Choroid plexus epithelial cell (primary cell): Measurements from ENCODE around the gene CAPN12.

ENCODE experiments used
- DNase-seq: peaks from one replicate; pipeline ENCODE4 v3.0.0-alpha.2; 2010; ENCODE audit warnings: low read depth
- H3K4me3 ChIP-seq: 2 replicates; pipeline ENCODE4 v1.5.1; 2011; ENCODE audit warnings: low read depth, mild to moderate bottlenecking, control low read depth, low read length, moderate library complexity
- CTCF ChIP-seq: conservative IDR thresholded peaks from 2 replicates; pipeline ENCODE4 v1.5.1; 2011; ENCODE audit warnings: low read depth, mild to moderate bottlenecking, control low read depth, inconsistent platforms, low read length, moderate library complexity

The CAPN12 gene

GRCh38 chr19:38728752-38729541 lies 15.3 kb downstream of the CAPN12 start:
- DNase-seq: no peak

GRCh38 chr19:38727868-38728660 lies 16.2 kb downstream of the CAPN12 start:
- no peak for TF ChIP-seq CTCF
- H3K4me3 ChIP-seq: no peak overlapping the region
- peak; percentile 63 for DNase-seq

More at GRCh38 chr19:38728752-38729541, 15.3 kb downstream of the CAPN12 start:
- H3K4me3 ChIP-seq: no peak overlapping the region
- no peak for TF ChIP-seq CTCF

GRCh38 chr19:38727306-38727867 lies 16.9 kb downstream of the CAPN12 start:
- TF ChIP-seq CTCF: no peak
- DNase-seq: no peak
- H3K4me3 ChIP-seq: no peak overlapping the region

- no peak for TF ChIP-seq CTCF
- H3K4me3 ChIP-seq: no peak overlapping the region
- DNase-seq: no peak
Measured at GRCh38 chr19:38726761-38727301, 17.4 kb downstream of the CAPN12 start.

GRCh38 chr19:38726284-38726673 lies 18.0 kb downstream of the CAPN12 start:
- DNase-seq: no peak
- H3K4me3 ChIP-seq: no peak overlapping the region
- TF ChIP-seq CTCF: no peak

GRCh38 chr19:38725469-38726283 lies 18.6 kb downstream of the CAPN12 start:
- TF ChIP-seq CTCF: no peak
- no peak overlapping the region for H3K4me3 ChIP-seq
- no peak for DNase-seq
